H1 (cell line): ENCODE measurements around the gene KDM8. TPM values are rescaled to one million over a fixed set of nuclear protein-coding genes. Genes with fewer than 3 reads are reported as not detected.

Source experiments
- CTCF ChIA-PET: fragments of 300-600 bp; sonication (Branson Sonifier 250); formaldehyde crosslinking; loops from one replicate; lab custom pipeline; 2021; ENCODE audit not compliant: partially characterized antibody; lab: Charles Lee
- POLR2A ChIA-PET: fragments of 300-600 bp; sonication (Branson Sonifier 250); formaldehyde crosslinking; loops from one replicate; lab custom pipeline; 2021; ENCODE audit warnings: inconsistent platforms; ENCODE audit not compliant: partially characterized antibody; lab: Charles Lee
- DNase-seq, 2 experiments: peaks; one replicate each; pipeline versions ENCODE4 v3.0.0 to v3.0.0-alpha.2; 2010 to 2022; ENCODE audit warnings: low spot score in 2 of 2, low read depth in 1 of 2, mixed read lengths in 1 of 2
- FAIRE-seq: peaks from 2 replicates; lab custom pipeline; 2011; peaks lifted over from hg19 to GRCh38; lab: Jason Lieb, UNC
- H2AFZ ChIP-seq: 2 replicates; pipeline ENCODE4 v1.8.1; 2012; ENCODE audit warnings: low read length, inconsistent platforms
- H2AK5ac ChIP-seq: 2 replicates; pipeline ENCODE4 v1.6.1; 2013; ENCODE audit warnings: low read depth, low read length
- H2BK120ac ChIP-seq: replicated peaks from 2 replicates; pipeline ENCODE3; 2013; ENCODE audit warnings: low read depth, low read length, inconsistent platforms
- H2BK12ac ChIP-seq: 2 replicates; pipeline ENCODE4 v1.6.1; 2013; ENCODE audit warnings: low read depth, low read length
- H2BK15ac ChIP-seq: 2 replicates; pipeline ENCODE4 v1.6.1; 2013; ENCODE audit warnings: low read length
- H2BK20ac ChIP-seq: 2 replicates; pipeline ENCODE4 v1.6.1; 2013; ENCODE audit warnings: low read length
- H2BK5ac ChIP-seq: 2 replicates; pipeline ENCODE4 v1.6.1; 2013; ENCODE audit warnings: low read depth, low read length
- H3K14ac ChIP-seq: 2 replicates; pipeline ENCODE4 v1.6.1; 2013; ENCODE audit warnings: inconsistent platforms; ENCODE audit not compliant: insufficient read length
- H3K18ac ChIP-seq: 2 replicates; pipeline ENCODE4 v1.6.1; 2013; ENCODE audit warnings: low read length; ENCODE audit errors: extremely low read depth
- H3K23ac ChIP-seq: 2 replicates; pipeline ENCODE4 v1.6.1; 2013; ENCODE audit warnings: inconsistent platforms; ENCODE audit not compliant: insufficient read length
- H3K23me2 ChIP-seq: 2 replicates; pipeline ENCODE4 v1.6.1; 2013; ENCODE audit warnings: low read depth, low read length
- H3K27ac ChIP-seq: 2 replicates; pipeline ENCODE4 v1.6.1; 2011; ENCODE audit warnings: low read depth, low read length, inconsistent platforms
- H3K27me3 ChIP-seq, 4 experiments: replicated peaks in 1 of 4; 1 replicate in 1 of 4; 2 replicates in 3 of 4; pipeline versions ENCODE4 v1.6.1 to v1.8.1; 2011 to 2013; ENCODE audit warnings: low read length in 3 of 4, mild to moderate bottlenecking in 3 of 4, inconsistent platforms in 2 of 4, mixed read lengths in 2 of 4, moderate library complexity in 1 of 4; ENCODE audit not compliant: control insufficient read depth in 3 of 4, insufficient read depth in 3 of 4; ENCODE audit errors: extremely low read depth in 1 of 4
- H3K36me3 ChIP-seq, 4 experiments: 2 replicates each; pipeline versions ENCODE4 v1.6.1 to v1.8.1; 2011 to 2013; ENCODE audit warnings: mild to moderate bottlenecking in 4 of 4, low read length in 3 of 4, moderate library complexity in 2 of 4, control low read depth in 1 of 4, inconsistent platforms in 1 of 4; ENCODE audit not compliant: insufficient read depth in 4 of 4, control insufficient read depth in 2 of 4
- H3K4ac ChIP-seq: replicated peaks from 2 replicates; pipeline ENCODE3; 2013; ENCODE audit warnings: low read length, low read depth, mixed read lengths, inconsistent platforms; ENCODE audit not compliant: insufficient read length
- H3K4me1 ChIP-seq, 4 experiments: replicated peaks in 1 of 4; 1 replicate in 1 of 4; 2 replicates in 3 of 4; pipeline versions ENCODE4 v1.6.1 to v1.8.1; 2011 to 2013; ENCODE audit warnings: low read length in 3 of 4, inconsistent platforms in 2 of 4, mixed read lengths in 1 of 4; ENCODE audit not compliant: insufficient read depth in 4 of 4, control insufficient read depth in 3 of 4
- H3K4me2 ChIP-seq, 2 experiments: 2 replicates each; pipeline versions ENCODE4 v1.6.1 to v1.8.1; 2011 to 2013; ENCODE audit warnings: low read depth in 2 of 2, low read length in 2 of 2, control low read depth in 1 of 2, inconsistent platforms in 1 of 2, mild to moderate bottlenecking in 1 of 2; ENCODE audit not compliant: insufficient read depth in 1 of 2
- H3K4me3 ChIP-seq, 4 experiments: fragments of 200-600, 300-600 bp in 1 of 4; sonication (generic), shearing (Covaris generic), sonication (Bioruptor Twin) in 1 of 4; 2 replicates each; pipeline versions ENCODE4 v1.5.1 to v1.8.1; 2011 to 2016; ENCODE audit warnings: low read length in 4 of 4, low read depth in 3 of 4, control low read depth in 2 of 4, inconsistent platforms in 2 of 4, mild to moderate bottlenecking in 2 of 4, mixed read lengths in 1 of 4, moderate library complexity in 1 of 4; ENCODE audit not compliant: insufficient read depth in 2 of 4; ENCODE audit errors: extremely low read depth in 1 of 4
- H3K56ac ChIP-seq: replicated peaks from 2 replicates; pipeline ENCODE3; 2013; ENCODE audit warnings: low read depth, mild to moderate bottlenecking, mixed read lengths, low read length, inconsistent platforms; ENCODE audit not compliant: insufficient read length
- H3K79me1 ChIP-seq: 2 replicates; pipeline ENCODE4 v1.6.1; 2013; ENCODE audit warnings: low read depth, low read length, control low read depth
- H3K79me2 ChIP-seq, 2 experiments: 2 replicates each; pipeline versions ENCODE4 v1.6.1 to v1.8.1; 2012 to 2013; ENCODE audit warnings: low read length in 2 of 2, mild to moderate bottlenecking in 2 of 2, inconsistent platforms in 1 of 2; ENCODE audit not compliant: insufficient read depth in 2 of 2, control insufficient read depth in 1 of 2
- H3K9ac ChIP-seq, 4 experiments: replicated peaks in 1 of 4; 1 replicate in 1 of 4; 2 replicates in 3 of 4; pipeline versions ENCODE4 v1.6.1 to v1.8.1; 2011 to 2013; ENCODE audit warnings: low read depth in 3 of 4, low read length in 3 of 4, control low read depth in 2 of 4, mild to moderate bottlenecking in 2 of 4, moderate library complexity in 2 of 4, inconsistent platforms in 1 of 4; ENCODE audit errors: extremely low read depth in 1 of 4
- H3K9me3 ChIP-seq, 2 experiments: 2 replicates each; pipeline versions ENCODE4 v1.6.1 to v1.8.1; 2012 to 2013; ENCODE audit warnings: mild to moderate bottlenecking in 2 of 2, moderate library complexity in 2 of 2, control low read depth in 1 of 2, inconsistent platforms in 1 of 2, low read depth in 1 of 2, low read length in 1 of 2, mixed read lengths in 1 of 2; ENCODE audit not compliant: insufficient read depth in 2 of 2
- H4K20me1 ChIP-seq, 2 experiments: replicated peaks in 1 of 2; 2 replicates each; pipeline versions ENCODE3 to v1.8.1; 2011 to 2013; ENCODE audit warnings: inconsistent platforms in 2 of 2, low read length in 2 of 2, mild to moderate bottlenecking in 1 of 2; ENCODE audit not compliant: insufficient read depth in 2 of 2, control insufficient read depth in 1 of 2
- H4K5ac ChIP-seq: 2 replicates; pipeline ENCODE4 v1.6.1; 2013; ENCODE audit warnings: low read length, low read depth, mixed read lengths, inconsistent platforms; ENCODE audit not compliant: insufficient read length
- H4K8ac ChIP-seq: 2 replicates; pipeline ENCODE4 v1.8.0; 2013; ENCODE audit warnings: mild to moderate bottlenecking, moderate library complexity, low read length, inconsistent platforms; ENCODE audit not compliant: insufficient read depth; ENCODE audit errors: extremely low read depth
- H4K91ac ChIP-seq: replicated peaks from 2 replicates; pipeline ENCODE3; 2013; ENCODE audit warnings: low read length, mixed read lengths, inconsistent platforms; ENCODE audit not compliant: insufficient read length
- CBX8 ChIP-seq: fragments of 300-800, 300-1000 bp; sonication (generic); IDR thresholded peaks from 2 replicates; pipeline ENCODE4 v1.7.1; 2016; ENCODE audit warnings: low read depth, low read length, borderline replicate concordance
- CHD1 ChIP-seq: IDR thresholded peaks from 2 replicates; pipeline ENCODE4 v1.6.1; 2012; ENCODE audit warnings: low read depth, low read length, improper control_type of control experiment
- CREB1 ChIP-seq: IDR thresholded peaks from 2 replicates; pipeline ENCODE4 v1.6.1; 2012; ENCODE audit warnings: inconsistent platforms
- CTCF ChIP-seq, 3 experiments: IDR thresholded peaks; 1 replicate in 2 of 3; 2 replicates in 1 of 3; pipeline versions ENCODE4 v1.5.1 to v1.6.1; 2011; ENCODE audit warnings: low read length in 3 of 3, mild to moderate bottlenecking in 3 of 3, inconsistent platforms in 2 of 3, low read depth in 1 of 3, moderate library complexity in 1 of 3; ENCODE audit not compliant: insufficient read depth in 1 of 3; ENCODE audit errors: control extremely low read depth in 1 of 3
- TCF12 ChIP-seq: IDR thresholded peaks from 2 replicates; pipeline ENCODE4 v1.6.1; 2011; ENCODE audit warnings: low read depth, mild to moderate bottlenecking, low read length
- YY1 ChIP-seq: IDR thresholded peaks from 2 replicates; pipeline ENCODE4 v1.6.1; 2011; ENCODE audit warnings: low read depth, mild to moderate bottlenecking, low read length
- WGBS, 2 experiments: shearing (Covaris generic) in 1 of 2; methylation state at CpG; one replicate each; pipeline versions ENCODE4 v1.1.6 to v1.1.7; 2013 to 2015; ENCODE audit warnings: low lambda C conversion rate in 2 of 2, mixed read lengths in 2 of 2, inconsistent platforms in 1 of 2, low coverage in 1 of 2, missing lambda C conversion rate in 1 of 2; ENCODE audit not compliant: insufficient replicate concordance in 2 of 2, insufficient coverage in 1 of 2, insufficient read length in 1 of 2; ENCODE audit errors: extremely low coverage in 1 of 2, missing lambda C conversion rate in 1 of 2; 5-methylcytosine and 5-hydroxymethylcytosine counted together
- polyA plus RNA-seq, 7 experiments: library from polyadenylated mRNA; depleted of rRNA in 3 of 7; stranded (reverse) in 5 of 7; unstranded in 2 of 7; fragments of >200 nt in 5 of 7; fragments of 200-250 nt in 2 of 7; gene quantifications; 1 replicate in 5 of 7; 2 replicates in 1 of 7; 4 replicates in 1 of 7; pipeline versions ENCODE4 v1.2.1 to v1.2.3, GENCODE V29; 2011 to 2013; ENCODE audit warnings: missing spikeins in 2 of 7, mixed read lengths in 2 of 7
- total RNA-seq: library from RNA; stranded (reverse); fragmentation: NEBNext Ultra II Directional; extraction: Animal tissue kit (Norgen Biotek cat#: 25700); gene quantifications from 2 replicates; pipeline ENCODE4 v1.2.1, GENCODE V29; 2021

Gene KDM8
- total and polyA plus RNA-seq, 2 of the 8 experiments (the other 6 are each of a cell fraction or from before 2014, with no cell fraction given) = 10.3 to 12.8 TPM

GRCh38 chr16:27226976-27227705, 23.8 kb downstream of the KDM8 start:
- no peaks in the 10 kb centered on the region for H4K20me1 ChIP-seq
- H3K4me2 ChIP-seq = no peak overlapping the region
- H2BK5ac ChIP-seq = no peak overlapping the region
- no peak overlapping the region for H2BK20ac ChIP-seq
- H3K18ac ChIP-seq = no peak overlapping the region
- H2BK120ac ChIP-seq = no peak overlapping the region
- no peak for FAIRE-seq
- TF ChIP-seq CTCF (IDR thresholded peaks at IDR 0.05; ENCODE audit: control extremely low read depth in 1 of 3, insufficient read depth in 1 of 3, low read depth in 1 of 3, low read length in 3 of 3) = no peak
- no peak for TF ChIP-seq YY1
- TF ChIP-seq CHD1 = no peak
- TF ChIP-seq CREB1 = no peak
- no peak for TF ChIP-seq CBX8
- no peak for TF ChIP-seq TCF12
- no peak overlapping the region for H3K4ac ChIP-seq
- H4K91ac ChIP-seq = no peak overlapping the region
- DNase-seq = no peak
- ChIA-PET CTCF (interaction anchor here (0.8 to 7.6 kb wide), 7 partner anchors 8 to 145 kb away, joined by 3 to 73 read pairs (median 4); no protein-coding TSS in a partner anchor), POLR2A (interaction anchor here (0.8 to 3.5 kb wide), 2 partner anchors 15 to 23 kb away, joined by 3 to 13 read pairs; partner anchors contain the start of gene KDM8)
- no peak overlapping the region for H3K14ac ChIP-seq
- no peak overlapping the region for H2AK5ac ChIP-seq
- no peak overlapping the region for H3K27ac ChIP-seq
- no peak overlapping the region for H4K5ac ChIP-seq
- no peak overlapping the region for H2BK12ac ChIP-seq
- no peak overlapping the region for H4K8ac ChIP-seq
- no peak overlapping the region for H3K56ac ChIP-seq
- H3K23ac ChIP-seq = no peak overlapping the region
- H3K79me1 ChIP-seq = no peaks in the 10 kb centered on the region
- H3K9me3 ChIP-seq = no peaks in the 10 kb centered on the region
- no peaks in the 10 kb centered on the region for H3K27me3 ChIP-seq
- no peaks in the 10 kb centered on the region for H3K79me2 ChIP-seq
- H3K4me3 ChIP-seq = no peak overlapping the region
- H3K23me2 ChIP-seq = no peaks in the 10 kb centered on the region
- H3K9ac ChIP-seq = no peak overlapping the region
- H3K4me1 ChIP-seq = 0 out of 7 replicates have a peak, but pooled peaks cover 0 to 2% (median 0%) of the 10 kb centered on the region in 4 experiments
- H2AFZ ChIP-seq = no peak overlapping the region
- H3K36me3 ChIP-seq = no peaks in the 10 kb centered on the region
- H2BK15ac ChIP-seq = no peak overlapping the region
- 90% methylated on average over 15 of the region's 16 CpGs; no CpG with 5 or more reads in 1 of the 2 experiments for WGBS, 2 experiments
